IPS DF 19.7 (cell line): ENCODE measurements around the gene ACVR1B.

Experiments used
- DNase-seq: peaks from one replicate; pipeline ENCODE4 v3.0.0-alpha.2; 2013; ENCODE audit warnings: low read depth, low spot score

Gene ACVR1B

GRCh38 chr12:52043386-52044212 lies 92.1 kb downstream of the ACVR1B start:
- no peak for DNase-seq

- DNase-seq = no peak
Observed at GRCh38 chr12:52044292-52044983, 92.9 kb downstream of the ACVR1B start.

DNA sequence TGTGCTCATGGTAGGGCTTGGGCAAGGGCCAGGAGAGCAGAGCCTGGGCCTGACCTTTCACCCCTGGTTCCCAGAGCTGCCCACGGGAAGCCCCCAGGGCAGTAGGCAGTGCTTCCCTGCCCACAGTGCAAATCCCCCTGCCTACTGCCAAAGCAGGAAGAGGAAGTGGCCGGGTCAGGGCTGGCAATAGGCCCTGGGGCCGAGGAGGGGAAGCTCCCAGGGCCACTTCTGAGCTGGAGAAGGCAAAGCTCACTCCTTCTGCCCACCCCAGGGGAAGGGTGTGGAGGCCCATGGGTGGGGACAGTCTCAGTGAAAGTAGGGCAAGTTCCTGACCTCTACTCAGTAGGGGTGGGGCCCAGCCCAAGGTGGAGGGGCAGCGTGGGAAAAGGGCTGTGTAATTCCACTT lies 94.3 kb downstream of the ACVR1B start:
- no peak for DNase-seq
